HG02885 (cell line): ENCODE measurements around the gene PHF21A.

ENCODE experiments used
- ATAC-seq: cut with Tn5 transposase; IDR thresholded peaks from one replicate; pipeline ENCODE4 v1.9.1; 2021; ENCODE audit warnings: mild to moderate bottlenecking; ENCODE audit not compliant: unreplicated experiment, poor library complexity

The PHF21A gene

GRCh38 chr11:45942381-45942780 is 178.9 kb downstream of the PHF21A start:
- ATAC-seq = no peak

GRCh38 chr11:45941285-45941684 is 180.0 kb downstream of the PHF21A start:
- ATAC-seq = no peak

GRCh38 chr11:45939836-45940235 is 181.4 kb downstream of the PHF21A start:
- ATAC-seq = no peak

GRCh38 chr11:45937916-45938315 is 183.3 kb downstream of the PHF21A start:
- ATAC-seq = no peak

GRCh38 chr11:45936511-45937054 is 184.7 kb downstream of the PHF21A start:
- no peak for ATAC-seq

- no peak for ATAC-seq
Observed at GRCh38 chr11:45935349-45936064, 185.7 kb downstream of the PHF21A start.

GRCh38 chr11:45934580-45935318 is 186.5 kb downstream of the PHF21A start:
- no peak for ATAC-seq

GRCh38 chr11:45933846-45934579 is 187.2 kb downstream of the PHF21A start:
- ATAC-seq = no peak

- ATAC-seq = peak; percentile 34
Observed at GRCh38 chr11:45933131-45933831, 188.0 kb downstream of the PHF21A start.

GRCh38 chr11:45932217-45932616 is 189.0 kb downstream of the PHF21A start:
- no peak for ATAC-seq

- no peak for ATAC-seq
Observed at GRCh38 chr11:45931739-45932138, 189.5 kb downstream of the PHF21A start.

- ATAC-seq = no peak
Observed at GRCh38 chr11:45930951-45931570, 190.2 kb downstream of the PHF21A start.

GRCh38 chr11:45930031-45930794 is 191.0 kb downstream of the PHF21A start:
- peak; percentile 96 for ATAC-seq

GRCh38 chr11:45929486-45930030 is 191.7 kb downstream of the PHF21A start:
- ATAC-seq = no peak

- no peak for ATAC-seq
Observed at GRCh38 chr11:45928535-45929215, 192.6 kb downstream of the PHF21A start.

- no peak for ATAC-seq
Observed at GRCh38 chr11:45927684-45928413, 193.4 kb downstream of the PHF21A start.

GRCh38 chr11:45927332-45927683 is 193.9 kb downstream of the PHF21A start:
- ATAC-seq = no peak
